IPS-20b (cell line): ENCODE data around the gene KRTAP4-12.

Experiments used
- H3K27ac ChIP-seq: one replicate; pipeline ENCODE4 v1.5.1; 2013; ENCODE audit warnings: low read length
- H3K27me3 ChIP-seq: 2 replicates; pipeline ENCODE4 v1.6.1; 2013; ENCODE audit warnings: mild to moderate bottlenecking, low read length, inconsistent platforms; ENCODE audit not compliant: insufficient read depth
- H3K36me3 ChIP-seq: 2 replicates; pipeline ENCODE4 v1.6.1; 2013; ENCODE audit warnings: low read depth, mild to moderate bottlenecking, inconsistent platforms, low read length, moderate library complexity; ENCODE audit not compliant: insufficient read depth
- H3K4me1 ChIP-seq: 2 replicates; pipeline ENCODE4 v1.6.1; 2013; ENCODE audit warnings: mild to moderate bottlenecking, control low read depth, inconsistent platforms, low read length, moderate library complexity; ENCODE audit not compliant: insufficient read depth
- H3K4me3 ChIP-seq: 2 replicates; pipeline ENCODE4 v1.5.1; 2013; ENCODE audit warnings: mild to moderate bottlenecking, low read length, inconsistent platforms
- H3K9ac ChIP-seq: 2 replicates; pipeline ENCODE4 v1.6.1; 2013; ENCODE audit warnings: low read depth, mild to moderate bottlenecking, inconsistent platforms, low read length, moderate library complexity
- H3K9me3 ChIP-seq: 2 replicates; pipeline ENCODE4 v1.6.1; 2013; ENCODE audit warnings: mild to moderate bottlenecking, low read depth, low read length, inconsistent platforms; ENCODE audit not compliant: insufficient read depth

Gene KRTAP4-12

GRCh38 chr17:41076788-41077187 is 47.2 kb downstream of the KRTAP4-12 start:
- no peak overlapping the region for H3K4me3 ChIP-seq
- no peaks in the 10 kb centered on the region for H3K4me1 ChIP-seq
- H3K27ac ChIP-seq: no peak overlapping the region
- no peak overlapping the region for H3K9ac ChIP-seq
- H3K9me3 ChIP-seq: no peaks in the 10 kb centered on the region
- no peaks in the 10 kb centered on the region for H3K36me3 ChIP-seq
- H3K27me3 ChIP-seq: no peaks in the 10 kb centered on the region

GRCh38 chr17:41073676-41074075 is 50.3 kb downstream of the KRTAP4-12 start:
- H3K36me3 ChIP-seq: no peaks in the 10 kb centered on the region
- H3K27me3 ChIP-seq: no peaks in the 10 kb centered on the region
- no peak overlapping the region for H3K9ac ChIP-seq
- no peaks in the 10 kb centered on the region for H3K9me3 ChIP-seq
- H3K4me3 ChIP-seq: no peak overlapping the region
- H3K27ac ChIP-seq: no peak overlapping the region
- no peaks in the 10 kb centered on the region for H3K4me1 ChIP-seq
